RPMI8226 (cell line): Measurements from ENCODE around the gene CNTN6.
A peak's percentile ranks its signal among the peaks of the same experiment; 100 is the strongest.

Experiments used
- DNase-seq: peaks from one replicate; pipeline ENCODE4 v3.0.0-alpha.2; 2015

CNTN6 gene

GRCh38 chr3:1092771-1093170 lies at the start of gene CNTN6:
Gene CNTN6, plus strand, starts transcription at chr3:1093024. Its CDS starts 54,985 bp downstream, at chr3:1148009.
- DNase-seq: no peak

GRCh38 chr3:1048558-1048957 lies 44.3 kb upstream of the CNTN6 start:
- no peak for DNase-seq

- DNase-seq: no peak
These were observed 37.0 kb upstream of the CNTN6 start for GRCh38 chr3:1055870-1056269.

GRCh38 chr3:1056744-1057143 lies 36.1 kb upstream of the CNTN6 start:
- no peak for DNase-seq

- no peak for DNase-seq
These were observed 35.4 kb upstream of the CNTN6 start for GRCh38 chr3:1057436-1057835.

GRCh38 chr3:1068985-1069384 lies 23.8 kb upstream of the CNTN6 start:
- no peak for DNase-seq

- DNase-seq: no peak
These were observed 20.8 kb upstream of the CNTN6 start for GRCh38 chr3:1072041-1072440.

GRCh38 chr3:1079662-1080061 lies 13.2 kb upstream of the CNTN6 start:
- no peak for DNase-seq

- peak; percentile 57 for DNase-seq
These were observed 10.7 kb upstream of the CNTN6 start for GRCh38 chr3:1082108-1082507.

GRCh38 chr3:1087066-1087560 lies 5.7 kb upstream of the CNTN6 start:
- no peak for DNase-seq

- DNase-seq: no peak
These were observed 4.3 kb upstream of the CNTN6 start for GRCh38 chr3:1088503-1088902.

GRCh38 chr3:1091286-1091685 lies 1.5 kb upstream of the CNTN6 start:
- DNase-seq: no peak

GRCh38 chr3:1092061-1092460 lies 763 bp upstream of the CNTN6 start:
- DNase-seq: no peak

GRCh38 chr3:1093217-1093616 lies 393 bp downstream of the CNTN6 start:
- no peak for DNase-seq

GRCh38 chr3:1103525-1103924 lies 10.7 kb downstream of the CNTN6 start:
- no peak for DNase-seq

- no peak for DNase-seq
These were observed 25.1 kb downstream of the CNTN6 start for GRCh38 chr3:1117843-1118473.

GRCh38 chr3:1131166-1131565 lies 38.3 kb downstream of the CNTN6 start:
- DNase-seq: no peak

- DNase-seq: no peak
These were observed 42.4 kb downstream of the CNTN6 start for GRCh38 chr3:1135194-1135593.

- DNase-seq: no peak
These were observed 45.2 kb downstream of the CNTN6 start for GRCh38 chr3:1138036-1138435.

GRCh38 chr3:1139071-1139470 lies 46.2 kb downstream of the CNTN6 start:
- DNase-seq: no peak

GRCh38 chr3:1147326-1147725 lies 54.5 kb downstream of the CNTN6 start:
- no peak for DNase-seq

GRCh38 chr3:1147819-1148218 lies 55.0 kb downstream of the CNTN6 start:
- no peak for DNase-seq

- DNase-seq: no peak
These were observed 71.3 kb downstream of the CNTN6 start for GRCh38 chr3:1164101-1164500.

- no peak for DNase-seq
These were observed 78.5 kb downstream of the CNTN6 start for GRCh38 chr3:1171320-1171719.

- no peak for DNase-seq
These were observed 79.8 kb downstream of the CNTN6 start for GRCh38 chr3:1172644-1173043.
